Activated T-helper 2 cell treated with anti-CD3 and anti-CD28 coated beads, Interferon-gamma antibody, Interleukin-2, Interleukin-4, amounts not matched to agents 10 μg/mL and 5 μg/mL and 100 μg/mL, durations not matched to agents 14 hours and 24 hours and 36 hours (primary cell): ENCODE data around the gene TMEM201. TPM values are rescaled to one million over a fixed set of nuclear protein-coding genes. Genes with fewer than 3 reads are reported as not detected.

ENCODE experiments used
- DNase-seq: peaks from one replicate; pipeline ENCODE4 v3.0.0; 2021; ENCODE audit warnings: low spot score
- H3K27ac Mint-ChIP-seq: one replicate; pipeline ENCODE4 v1.8.0; 2021; ENCODE audit warnings: mixed read lengths
- H3K27me3 Mint-ChIP-seq: one replicate; pipeline ENCODE4 v1.8.0; 2021; ENCODE audit warnings: low read depth, mixed read lengths
- H3K36me3 Mint-ChIP-seq: one replicate; pipeline ENCODE4 v1.8.0; 2021; ENCODE audit warnings: low read depth, mixed read lengths
- H3K4me1 Mint-ChIP-seq: one replicate; pipeline ENCODE4 v1.8.0; 2021; ENCODE audit warnings: low read depth, mixed read lengths
- H3K4me3 Mint-ChIP-seq: one replicate; pipeline ENCODE4 v1.8.0; 2021; ENCODE audit warnings: low read depth, mild to moderate bottlenecking, moderate library complexity, mixed read lengths
- H3K9me3 Mint-ChIP-seq: one replicate; pipeline ENCODE4 v1.8.0; 2021; ENCODE audit warnings: mixed read lengths
- intact Hi-C: fragments of 100-400 bp; cut with micrococcal nuclease; formaldehyde crosslinking; loops from one replicate; pipeline ENCODE4 v1.15.1; 2023
- total RNA-seq: library from RNA; stranded (reverse); gene quantifications from 2 replicates; pipeline ENCODE4 v1.2.3, GENCODE V29; 2022

TMEM201 gene
- total RNA-seq, 1 donor from 2014 or later, result 30.8 TPM

DNA sequence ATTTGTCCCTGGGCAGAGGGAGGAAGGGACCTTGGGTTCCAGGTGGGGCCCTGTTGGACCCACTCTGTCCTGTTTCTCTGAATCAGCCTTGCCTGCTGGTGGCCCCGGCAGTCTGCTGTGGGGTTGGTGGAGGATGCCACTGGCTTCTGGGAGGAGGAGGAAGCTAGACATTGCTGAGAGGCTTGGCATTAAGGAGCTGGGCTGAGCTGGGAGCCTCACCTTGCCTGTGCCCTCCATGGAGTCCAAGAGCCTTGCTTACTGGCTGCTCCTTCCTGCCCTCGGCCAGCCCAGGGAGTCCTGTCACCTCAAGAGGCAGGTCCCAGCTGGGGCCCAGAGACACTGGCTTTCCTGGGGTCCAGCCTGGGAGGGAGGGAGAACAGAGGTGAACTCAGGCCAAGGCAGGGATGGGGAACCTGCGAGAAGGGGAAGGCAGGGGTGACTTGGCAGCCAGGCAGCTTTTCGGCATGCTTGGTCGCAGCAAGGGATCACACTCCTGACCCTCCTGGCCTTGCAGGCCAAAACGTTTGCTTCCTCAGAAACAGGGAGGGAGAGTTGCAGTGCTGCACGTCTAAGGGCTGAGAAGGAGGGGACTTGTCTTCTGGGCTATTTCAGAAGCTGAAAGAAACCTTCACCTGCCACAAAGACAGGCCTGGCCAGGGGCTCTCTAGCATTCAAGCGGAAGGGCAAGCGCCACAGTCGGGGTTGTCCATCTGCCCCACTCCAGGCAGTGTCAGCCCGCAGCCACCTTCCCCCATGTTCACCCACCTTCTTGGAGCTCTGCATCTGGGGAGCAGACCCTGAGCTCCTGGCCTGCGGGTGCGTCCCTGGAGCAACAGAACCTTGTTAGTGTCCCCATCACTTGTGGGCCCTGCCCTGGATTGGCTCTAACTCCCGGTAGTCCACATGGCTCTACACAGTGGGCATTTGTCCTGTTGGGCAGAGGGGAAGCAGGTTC lies 8.9 kb downstream of the TMEM201 start:
- Mint-ChIP-seq H3K4me1 (peaks cover 8% of the 10 kb centered on the region), H3K9me3 (no peaks in the 10 kb centered on the region), H3K4me3 (no peak overlapping the region), H3K36me3 (peaks cover 12% of the 10 kb centered on the region), H3K27ac (no peak overlapping the region), H3K27me3 (no peaks in the 10 kb centered on the region)
- DNase-seq, result no peak
- intact Hi-C loops, result no loop called here

GRCh38 chr1:9598316-9598700 lies 9.6 kb downstream of the TMEM201 start:
- Mint-ChIP-seq H3K4me3 (no peak overlapping the region), H3K27me3 (no peaks in the 10 kb centered on the region), H3K27ac (no peak overlapping the region), H3K4me1 (peaks cover 2% of the 10 kb centered on the region), H3K9me3 (no peaks in the 10 kb centered on the region), H3K36me3 (peaks cover 12% of the 10 kb centered on the region)
- intact Hi-C loops, result no loop called here
- DNase-seq, result no peak

DNA sequence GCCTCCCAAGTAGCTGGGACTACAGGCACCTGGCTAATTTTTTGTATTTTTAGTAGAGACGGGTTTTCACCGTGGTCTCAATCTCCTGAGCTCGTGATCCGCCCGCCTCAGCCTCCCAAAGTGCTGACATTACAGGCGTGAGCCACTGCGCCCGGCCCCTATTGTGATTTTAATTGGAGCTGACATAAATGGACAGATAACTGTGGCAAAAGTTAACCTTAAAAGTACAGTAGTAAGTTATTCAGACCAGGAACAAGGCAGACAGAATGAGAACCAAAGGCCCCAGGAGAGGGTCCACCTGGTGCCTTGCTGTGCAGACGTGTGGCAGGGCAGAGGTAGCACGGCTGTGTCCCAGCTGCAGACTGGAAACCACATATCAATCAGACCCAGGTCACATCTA lies 11.0 kb downstream of the TMEM201 start:
- no peak overlapping the region for H3K4me3 Mint-ChIP-seq
- no peaks in the 10 kb centered on the region for H3K4me1 Mint-ChIP-seq
- H3K9me3 Mint-ChIP-seq, result no peaks in the 10 kb centered on the region
- H3K36me3 Mint-ChIP-seq, result peaks cover 12% of the 10 kb centered on the region
- DNase-seq, result no peak
- no peaks in the 10 kb centered on the region for H3K27me3 Mint-ChIP-seq
- H3K27ac Mint-ChIP-seq, result no peak overlapping the region
- intact Hi-C loops, result no loop called here

- no peak overlapping the region for H3K27ac Mint-ChIP-seq
- no peaks in the 10 kb centered on the region for H3K4me1 Mint-ChIP-seq
- H3K4me3 Mint-ChIP-seq, result no peak overlapping the region
- peaks cover 12% of the 10 kb centered on the region for H3K36me3 Mint-ChIP-seq
- no peak for DNase-seq
- no peaks in the 10 kb centered on the region for H3K27me3 Mint-ChIP-seq
- intact Hi-C loops, result no loop called here
- H3K9me3 Mint-ChIP-seq, result no peaks in the 10 kb centered on the region
These were observed 12.4 kb downstream of the TMEM201 start for GRCh38 chr1:9600861-9601834.

DNA sequence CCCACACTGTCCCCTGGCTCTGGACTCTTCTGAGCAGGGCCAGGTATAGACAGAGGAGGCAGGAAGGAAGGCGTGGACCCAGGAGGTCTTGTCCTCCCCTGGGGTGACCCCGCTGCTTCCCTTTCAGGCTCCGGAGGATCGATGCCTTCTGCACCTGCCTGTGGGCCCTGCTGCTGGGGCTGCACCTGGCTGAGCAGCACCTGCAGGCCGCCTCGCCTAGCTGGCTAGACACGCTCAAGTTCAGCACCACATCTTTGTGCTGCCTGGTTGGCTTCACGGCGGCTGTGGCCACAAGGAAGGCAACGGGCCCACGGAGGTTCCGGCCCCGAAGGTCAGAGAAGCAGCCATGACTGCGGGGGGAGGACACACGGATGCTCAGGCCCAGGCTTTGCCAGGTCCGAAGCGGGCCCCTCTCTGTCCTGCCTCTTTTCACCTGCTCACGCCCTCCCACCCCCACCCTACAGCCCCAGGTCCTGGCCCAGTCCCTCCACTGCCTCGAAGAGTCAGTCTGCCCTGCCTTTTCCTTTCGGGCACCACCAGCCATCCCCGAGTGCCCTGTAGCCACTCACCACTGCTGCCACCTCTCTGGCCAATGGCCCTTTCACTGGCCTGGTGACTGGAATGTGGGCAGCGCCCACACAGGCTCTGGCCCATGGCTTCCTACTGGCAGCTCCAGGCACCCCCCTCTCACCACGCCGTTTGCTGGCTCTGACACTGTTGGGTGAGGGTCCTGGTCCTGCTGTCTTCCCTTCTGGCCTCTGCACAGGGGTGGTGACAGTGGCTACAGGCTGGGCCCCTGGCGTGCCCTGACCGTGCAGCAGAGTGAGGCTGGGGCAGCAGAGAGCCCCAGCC lies 13.5 kb downstream of the TMEM201 start:
- DNase-seq, result no peak
- Mint-ChIP-seq H3K36me3 (peaks cover 7% of the 10 kb centered on the region), H3K27me3 (no peaks in the 10 kb centered on the region), H3K4me1 (no peaks in the 10 kb centered on the region), H3K9me3 (no peaks in the 10 kb centered on the region), H3K27ac (no peak overlapping the region), H3K4me3 (no peak overlapping the region)
- intact Hi-C loops, result no loop called here

- intact Hi-C loops, result no loop called here
These were observed 14.1 kb downstream of the TMEM201 start for GRCh38 chr1:9602794-9603167.

GRCh38 chr1:9603307-9603706 lies 14.6 kb downstream of the TMEM201 start:
- intact Hi-C loops, result no loop called here
- no peaks in the 10 kb centered on the region for H3K9me3 Mint-ChIP-seq
- no peak overlapping the region for H3K4me3 Mint-ChIP-seq
- no peaks in the 10 kb centered on the region for H3K4me1 Mint-ChIP-seq
- H3K36me3 Mint-ChIP-seq, result peaks cover 7% of the 10 kb centered on the region
- no peak overlapping the region for H3K27ac Mint-ChIP-seq
- DNase-seq, result no peak
- no peaks in the 10 kb centered on the region for H3K27me3 Mint-ChIP-seq

More at GRCh38 chr1:9602794-9603167, 14.1 kb downstream of the TMEM201 start:
- H3K4me3 Mint-ChIP-seq, result no peak overlapping the region
- no peaks in the 10 kb centered on the region for H3K4me1 Mint-ChIP-seq
- peaks cover 7% of the 10 kb centered on the region for H3K36me3 Mint-ChIP-seq
- H3K9me3 Mint-ChIP-seq, result no peaks in the 10 kb centered on the region
- no peaks in the 10 kb centered on the region for H3K27me3 Mint-ChIP-seq
- H3K27ac Mint-ChIP-seq, result no peak overlapping the region
- DNase-seq, result no peak

GRCh38 chr1:9603766-9604753 lies 15.3 kb downstream of the TMEM201 start:
- no peaks in the 10 kb centered on the region for H3K4me1 Mint-ChIP-seq
- no peak overlapping the region for H3K27ac Mint-ChIP-seq
- H3K9me3 Mint-ChIP-seq, result no peaks in the 10 kb centered on the region
- intact Hi-C loops, result no loop called here
- no peaks in the 10 kb centered on the region for H3K27me3 Mint-ChIP-seq
- H3K36me3 Mint-ChIP-seq, result peaks cover 7% of the 10 kb centered on the region
- no peak overlapping the region for H3K4me3 Mint-ChIP-seq
- DNase-seq, result no peak

DNA sequence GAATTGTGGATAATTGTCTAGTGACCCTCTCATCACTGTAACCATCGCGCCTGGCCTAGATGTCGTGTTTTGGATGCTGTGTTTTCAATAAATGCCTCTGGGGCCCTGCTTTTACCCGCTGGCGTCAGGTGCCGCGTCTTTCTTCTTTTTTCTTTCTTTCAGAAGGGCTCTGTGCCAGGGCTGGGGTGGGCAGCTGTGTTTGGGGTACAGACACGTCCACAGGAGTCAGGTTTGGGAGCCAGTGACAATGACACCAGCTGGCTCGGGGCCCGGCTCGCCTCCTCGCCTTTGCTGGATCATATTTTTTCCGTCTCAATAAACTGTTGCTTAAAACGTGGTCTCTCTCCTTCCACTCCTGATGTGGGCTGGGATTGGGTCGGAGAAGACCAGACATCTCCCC lies 16.1 kb downstream of the TMEM201 start:
- intact Hi-C loops, result no loop called here
- H3K4me3 Mint-ChIP-seq, result no peak overlapping the region
- H3K27ac Mint-ChIP-seq, result no peak overlapping the region
- peaks cover 6% of the 10 kb centered on the region for H3K36me3 Mint-ChIP-seq
- no peaks in the 10 kb centered on the region for H3K9me3 Mint-ChIP-seq
- no peak for DNase-seq
- no peaks in the 10 kb centered on the region for H3K4me1 Mint-ChIP-seq
- no peaks in the 10 kb centered on the region for H3K27me3 Mint-ChIP-seq

DNA sequence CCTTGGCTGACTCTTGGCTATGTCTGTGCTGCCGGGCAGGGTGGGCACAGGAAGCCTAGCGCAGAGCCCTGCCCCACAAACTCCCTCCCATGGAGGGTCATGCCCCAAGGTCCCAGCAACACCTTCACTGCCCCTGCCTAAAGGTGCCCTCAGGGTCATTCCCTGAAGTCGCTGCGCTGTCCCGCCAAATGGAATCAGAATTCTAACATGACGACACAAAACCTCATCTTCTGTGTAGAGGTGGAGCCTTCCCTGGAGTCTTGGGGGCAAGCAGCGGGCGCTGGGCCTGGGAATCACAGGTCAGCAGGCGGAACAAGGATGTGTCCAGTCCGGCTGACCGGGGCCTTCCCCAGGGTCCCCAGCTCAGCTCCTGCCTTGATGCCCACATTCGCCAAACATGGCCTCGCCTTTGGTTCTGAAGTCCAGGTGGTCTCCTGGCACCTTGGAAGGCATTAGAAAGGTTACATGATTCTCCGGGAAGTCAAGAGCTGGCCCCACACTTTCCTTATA lies 17.3 kb downstream of the TMEM201 start:
- Mint-ChIP-seq H3K27me3 (no peaks in the 10 kb centered on the region), H3K9me3 (no peaks in the 10 kb centered on the region), H3K4me1 (no peaks in the 10 kb centered on the region), H3K27ac (no peak overlapping the region), H3K4me3 (no peak overlapping the region), H3K36me3 (peaks cover 7% of the 10 kb centered on the region)
- intact Hi-C loops, result no loop called here
- no peak for DNase-seq

DNA sequence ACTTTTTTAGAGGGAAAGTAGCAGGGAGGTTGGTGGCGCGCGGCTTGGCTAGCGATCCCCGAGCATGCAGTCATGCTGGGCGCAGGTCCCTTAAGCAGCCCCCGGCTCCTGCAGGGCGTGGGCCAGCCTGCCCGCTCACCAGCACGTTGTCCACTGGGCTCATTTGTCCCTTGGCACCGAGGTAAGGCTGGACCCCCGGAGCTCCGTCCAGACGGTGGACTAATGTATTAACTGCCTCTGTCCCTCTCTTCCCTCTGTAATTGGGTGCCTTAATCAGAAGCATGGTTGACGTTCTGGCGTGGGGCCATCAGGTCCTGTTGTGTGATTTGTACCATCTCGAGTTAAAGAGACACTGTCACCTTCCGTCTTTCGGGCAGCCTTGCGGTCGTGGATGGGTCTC lies 17.7 kb downstream of the TMEM201 start:
- H3K4me3 Mint-ChIP-seq, result no peak overlapping the region
- H3K36me3 Mint-ChIP-seq, result peaks cover 9% of the 10 kb centered on the region
- no peaks in the 10 kb centered on the region for H3K9me3 Mint-ChIP-seq
- no peaks in the 10 kb centered on the region for H3K4me1 Mint-ChIP-seq
- no peak for DNase-seq
- no peaks in the 10 kb centered on the region for H3K27me3 Mint-ChIP-seq
- intact Hi-C loops, result no loop called here
- H3K27ac Mint-ChIP-seq, result no peak overlapping the region
